ENCODE measurements around the gene EYS. TPM values are rescaled to one million over a fixed set of nuclear protein-coding genes. Genes with fewer than 3 reads are reported as not detected.

EYS gene
- total RNA-seq, 1 experiment from 2014 or later, result not detected

GRCh38 chr6:65072500-65072899 lies 634.5 kb downstream of the EYS start:
- ATAC-seq (no peak), DNase-seq (ENCODE audit: low read depth, low spot score) (no peak)
- Histone ChIP-seq H3K9ac (ENCODE audit: low read length) (no peak overlapping the region), H4K20me1 (ENCODE audit: insufficient read depth) (no peaks in the 10 kb centered on the region), H3K27ac (ENCODE audit: low read depth, low read length) (no peak overlapping the region), H3K36me3 (ENCODE audit: control insufficient read depth in 1 of 2, insufficient read depth in 2 of 2, low read length in 2 of 2) (no peaks in the 10 kb centered on the region), H2AFZ (ENCODE audit: low read depth, low read length, poor library complexity, severe bottlenecking) (no peak overlapping the region), H3K9me3 (ENCODE audit: control insufficient read depth in 1 of 2, insufficient read depth in 1 of 2, low read depth in 1 of 2, low read length in 2 of 2) (peaks cover 8 to 29% of the 10 kb centered on the region in 2 experiments), H3K4me1 (ENCODE audit: control insufficient read depth in 1 of 2, insufficient read depth in 2 of 2, low read length in 2 of 2) (no peaks in the 10 kb centered on the region), H3K79me2 (ENCODE audit: insufficient read depth, low read length) (no peaks in the 10 kb centered on the region), H3K27me3 (ENCODE audit: insufficient read depth, low read length) (no peaks in the 10 kb centered on the region), H3K9me2 (ENCODE audit: insufficient read depth) (no peaks in the 10 kb centered on the region), H3K4me3 (replicated peaks in 1 of 2; ENCODE audit: low read depth in 1 of 2, low read length in 2 of 2) (no peak overlapping the region), H3K4me2 (ENCODE audit: low read length) (no peak overlapping the region)
- ChIA-PET POLR2A (no interaction called here), RAD21 (ENCODE audit: low non-redundant PET in 1 of 2, low total read pairs in 2 of 2, uncharacterized antibody in 2 of 2, unreplicated experiment in 2 of 2) (no interaction called here), CTCF (no interaction called here)
- TF ChIP-seq ZBTB33 (IDR thresholded peaks at IDR 0.05; ENCODE audit: extremely low read depth, insufficient replicate concordance, low read length), result no peak
- intact Hi-C loops (cut with micrococcal nuclease), result no loop called here
- BruUV-seq (replicated peaks), result no TSS peak

- H3K9me3 ChIP-seq (ENCODE audit: control insufficient read depth in 1 of 2, insufficient read depth in 1 of 2, low read depth in 1 of 2, low read length in 2 of 2), result peaks cover 8 to 25% of the 10 kb centered on the region in 2 experiments
- no peak overlapping the region for H3K9ac ChIP-seq (ENCODE audit: low read length)
- DNase-seq (ENCODE audit: low read depth, low spot score) (no peak), ATAC-seq (no peak)
- intact Hi-C loops (cut with micrococcal nuclease), result no loop called here
- POLR2A ChIA-PET, result no interaction called here
- TF ChIP-seq TCF7L2 (IDR thresholded peaks at IDR 0.05; ENCODE audit: borderline replicate concordance, extremely low read depth, insufficient read depth, insufficient read length) (no peak), ELF1 (IDR thresholded peaks at IDR 0.05; ENCODE audit: borderline replicate concordance, low read depth) (no peak), ZNF274 (IDR thresholded peaks at IDR 0.05; ENCODE audit: low read depth, low read length) (no peak), ZBTB33 (IDR thresholded peaks at IDR 0.05; ENCODE audit: extremely low read depth, insufficient replicate concordance, low read length) (no peak), ZFX (IDR thresholded peaks at IDR 0.05) (no peak), POLR2AphosphoS5 (IDR thresholded peaks at IDR 0.05; ENCODE audit: low read depth, low read length) (no peak), SRF (IDR thresholded peaks at IDR 0.05; ENCODE audit: low read depth) (no peak), CTCF (IDR thresholded peaks at IDR 0.05 in 2 of 3, conservative IDR thresholded peaks at IDR 0.05 in 1 of 3; ENCODE audit: borderline replicate concordance in 1 of 3, insufficient read depth in 1 of 3, low read depth in 2 of 3, low read length in 2 of 3) (no peak)
- no peak overlapping the region for H3K4me3 ChIP-seq (replicated peaks in 1 of 2; ENCODE audit: low read depth in 1 of 2, low read length in 2 of 2)
- H2AFZ ChIP-seq (ENCODE audit: low read depth, low read length, poor library complexity, severe bottlenecking), result no peak overlapping the region
- H3K9me2 ChIP-seq (ENCODE audit: insufficient read depth), result no peaks in the 10 kb centered on the region
- no peaks in the 10 kb centered on the region for H3K27me3 ChIP-seq (ENCODE audit: insufficient read depth, low read length)
- no peaks in the 10 kb centered on the region for H3K4me1 ChIP-seq (ENCODE audit: control insufficient read depth in 1 of 2, insufficient read depth in 2 of 2, low read length in 2 of 2)
- RAD21 ChIA-PET (ENCODE audit: low non-redundant PET in 1 of 2, low total read pairs in 2 of 2, uncharacterized antibody in 2 of 2, unreplicated experiment in 2 of 2), result no interaction called here
- no peaks in the 10 kb centered on the region for H3K36me3 ChIP-seq (ENCODE audit: control insufficient read depth in 1 of 2, insufficient read depth in 2 of 2, low read length in 2 of 2)
- BruUV-seq (replicated peaks), result no TSS peak
- no peaks in the 10 kb centered on the region for H4K20me1 ChIP-seq (ENCODE audit: insufficient read depth)
- H3K4me2 ChIP-seq (ENCODE audit: low read length), result no peak overlapping the region
- no peaks in the 10 kb centered on the region for H3K79me2 ChIP-seq (ENCODE audit: insufficient read depth, low read length)
- H3K27ac ChIP-seq (ENCODE audit: low read depth, low read length), result no peak overlapping the region
- CTCF ChIA-PET, result no interaction called here
Measured at GRCh38 chr6:65071480-65071879, 635.5 kb downstream of the EYS start.
